ENCODE measurements around the gene FAM222B. TPM values are rescaled to one million over a fixed set of nuclear protein-coding genes. Genes with fewer than 3 reads are reported as not detected.
A peak's percentile ranks its signal among the peaks of the same experiment; 100 is the strongest.

FAM222B gene
- total and polyA plus RNA-seq, 9 of the 15 experiments (the other 6 are each of a cell fraction or from before 2014, with no cell fraction given), result 4.0 to 34.6 (median 7.5) TPM

DNA sequence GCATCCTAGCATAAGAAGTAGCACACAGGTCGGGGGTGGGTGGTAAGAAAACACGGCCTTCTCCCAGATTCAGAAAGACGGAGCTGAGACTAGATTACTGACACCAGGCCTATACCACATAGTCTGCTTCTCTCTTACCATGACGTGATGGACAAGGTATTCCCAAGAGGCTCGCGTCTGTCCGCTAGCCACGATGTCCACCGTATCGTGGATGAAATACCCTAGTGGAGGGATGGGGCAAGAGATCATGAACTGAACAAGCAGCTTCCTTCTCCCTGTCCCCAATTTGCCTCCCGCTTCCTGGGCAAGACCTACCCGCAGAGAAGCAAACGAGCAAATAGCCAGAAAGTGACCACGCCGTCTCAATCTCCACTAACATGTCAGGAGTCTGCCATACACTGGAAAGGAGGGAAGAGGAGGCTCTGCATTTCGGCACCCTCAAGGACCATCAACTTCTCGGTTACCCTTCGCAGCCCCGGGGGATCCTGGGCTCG, 117.4 kb downstream of the FAM222B start (continued):
- TF ChIP-seq ARID4B (CRISPR knock-in tag; IDR thresholded peaks at IDR 0.05), result no peak
- TF ChIP-seq SMAD1 (IDR thresholded peaks at IDR 0.05; ENCODE audit: low read depth, low read length, partially characterized antibody), result no peak
- TF ChIP-seq, protein P1, sequence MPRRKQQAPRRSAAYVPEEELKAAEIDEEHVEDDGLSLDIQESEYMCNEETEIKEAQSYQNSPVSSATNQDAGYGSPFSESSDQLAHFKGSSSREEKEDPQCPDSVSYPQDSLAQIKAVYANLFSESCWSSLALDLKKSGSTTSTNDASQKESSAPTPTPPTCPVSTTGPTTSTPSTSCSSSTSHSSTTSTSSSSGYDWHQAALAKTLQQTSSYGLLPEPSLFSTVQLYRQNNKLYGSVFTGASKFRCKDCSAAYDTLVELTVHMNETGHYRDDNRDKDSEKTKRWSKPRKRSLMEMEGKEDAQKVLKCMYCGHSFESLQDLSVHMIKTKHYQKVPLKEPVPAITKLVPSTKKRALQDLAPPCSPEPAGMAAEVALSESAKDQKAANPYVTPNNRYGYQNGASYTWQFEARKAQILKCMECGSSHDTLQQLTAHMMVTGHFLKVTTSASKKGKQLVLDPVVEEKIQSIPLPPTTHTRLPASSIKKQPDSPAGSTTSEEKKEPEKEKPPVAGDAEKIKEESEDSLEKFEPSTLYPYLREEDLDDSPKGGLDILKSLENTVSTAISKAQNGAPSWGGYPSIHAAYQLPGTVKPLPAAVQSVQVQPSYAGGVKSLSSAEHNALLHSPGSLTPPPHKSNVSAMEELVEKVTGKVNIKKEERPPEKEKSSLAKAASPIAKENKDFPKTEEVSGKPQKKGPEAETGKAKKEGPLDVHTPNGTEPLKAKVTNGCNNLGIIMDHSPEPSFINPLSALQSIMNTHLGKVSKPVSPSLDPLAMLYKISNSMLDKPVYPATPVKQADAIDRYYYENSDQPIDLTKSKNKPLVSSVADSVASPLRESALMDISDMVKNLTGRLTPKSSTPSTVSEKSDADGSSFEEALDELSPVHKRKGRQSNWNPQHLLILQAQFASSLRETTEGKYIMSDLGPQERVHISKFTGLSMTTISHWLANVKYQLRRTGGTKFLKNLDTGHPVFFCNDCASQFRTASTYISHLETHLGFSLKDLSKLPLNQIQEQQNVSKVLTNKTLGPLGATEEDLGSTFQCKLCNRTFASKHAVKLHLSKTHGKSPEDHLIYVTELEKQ (CRISPR knock-in tag; IDR thresholded peaks at IDR 0.05), result no peak
- 0 out of 2 replicates have a peak, but pooled peaks have one; percentile 59 for TF ChIP-seq ELF2 (CRISPR knock-in tag; IDR thresholded peaks at IDR 0.05)
- TF ChIP-seq, protein P2, sequence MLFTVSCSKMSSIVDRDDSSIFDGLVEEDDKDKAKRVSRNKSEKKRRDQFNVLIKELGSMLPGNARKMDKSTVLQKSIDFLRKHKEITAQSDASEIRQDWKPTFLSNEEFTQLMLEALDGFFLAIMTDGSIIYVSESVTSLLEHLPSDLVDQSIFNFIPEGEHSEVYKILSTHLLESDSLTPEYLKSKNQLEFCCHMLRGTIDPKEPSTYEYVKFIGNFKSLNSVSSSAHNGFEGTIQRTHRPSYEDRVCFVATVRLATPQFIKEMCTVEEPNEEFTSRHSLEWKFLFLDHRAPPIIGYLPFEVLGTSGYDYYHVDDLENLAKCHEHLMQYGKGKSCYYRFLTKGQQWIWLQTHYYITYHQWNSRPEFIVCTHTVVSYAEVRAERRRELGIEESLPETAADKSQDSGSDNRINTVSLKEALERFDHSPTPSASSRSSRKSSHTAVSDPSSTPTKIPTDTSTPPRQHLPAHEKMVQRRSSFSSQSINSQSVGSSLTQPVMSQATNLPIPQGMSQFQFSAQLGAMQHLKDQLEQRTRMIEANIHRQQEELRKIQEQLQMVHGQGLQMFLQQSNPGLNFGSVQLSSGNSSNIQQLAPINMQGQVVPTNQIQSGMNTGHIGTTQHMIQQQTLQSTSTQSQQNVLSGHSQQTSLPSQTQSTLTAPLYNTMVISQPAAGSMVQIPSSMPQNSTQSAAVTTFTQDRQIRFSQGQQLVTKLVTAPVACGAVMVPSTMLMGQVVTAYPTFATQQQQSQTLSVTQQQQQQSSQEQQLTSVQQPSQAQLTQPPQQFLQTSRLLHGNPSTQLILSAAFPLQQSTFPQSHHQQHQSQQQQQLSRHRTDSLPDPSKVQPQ (CRISPR knock-in tag; IDR thresholded peaks at IDR 0.05; ENCODE audit: borderline replicate concordance), result no peak
- TF ChIP-seq HMGN3 (IDR thresholded peaks at IDR 0.05; ENCODE audit: borderline replicate concordance, extremely low read depth, insufficient read length, low read depth, low read length), result peak; percentile 26
- TF ChIP-seq PHF8 (IDR thresholded peaks at IDR 0.05; ENCODE audit: borderline replicate concordance, low read length), result no peak
- TF ChIP-seq KLF6 (CRISPR knock-in tag; IDR thresholded peaks at IDR 0.05; ENCODE audit: borderline replicate concordance), result no peak; the same call in 1 of the 2 replicates
- no peak; the same call in 1 of the 2 replicates for TF ChIP-seq CBX1 (IDR thresholded peaks at IDR 0.05; ENCODE audit: low read depth)
- TF ChIP-seq ZNF347 (CRISPR knock-in tag; IDR thresholded peaks at IDR 0.05; ENCODE audit: low read depth), result no peak
- TF ChIP-seq ZNF239 (CRISPR knock-in tag; IDR thresholded peaks at IDR 0.05), result no peak
- TF ChIP-seq SMARCB1 (IDR thresholded peaks at IDR 0.05; ENCODE audit: insufficient read length, low read depth), result no peak
- no peak for TF ChIP-seq HOXB6 (CRISPR knock-in tag; IDR thresholded peaks at IDR 0.05; ENCODE audit: borderline replicate concordance)
- TF ChIP-seq CBFB (CRISPR knock-in tag; IDR thresholded peaks at IDR 0.05), result no peak
- TF ChIP-seq, protein P3, sequence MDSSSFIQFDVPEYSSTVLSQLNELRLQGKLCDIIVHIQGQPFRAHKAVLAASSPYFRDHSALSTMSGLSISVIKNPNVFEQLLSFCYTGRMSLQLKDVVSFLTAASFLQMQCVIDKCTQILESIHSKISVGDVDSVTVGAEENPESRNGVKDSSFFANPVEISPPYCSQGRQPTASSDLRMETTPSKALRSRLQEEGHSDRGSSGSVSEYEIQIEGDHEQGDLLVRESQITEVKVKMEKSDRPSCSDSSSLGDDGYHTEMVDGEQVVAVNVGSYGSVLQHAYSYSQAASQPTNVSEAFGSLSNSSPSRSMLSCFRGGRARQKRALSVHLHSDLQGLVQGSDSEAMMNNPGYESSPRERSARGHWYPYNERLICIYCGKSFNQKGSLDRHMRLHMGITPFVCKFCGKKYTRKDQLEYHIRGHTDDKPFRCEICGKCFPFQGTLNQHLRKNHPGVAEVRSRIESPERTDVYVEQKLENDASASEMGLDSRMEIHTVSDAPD (CRISPR knock-in tag; IDR thresholded peaks at IDR 0.05), result no peak
- no peak for TF ChIP-seq ZNF586 (CRISPR knock-in tag; conservative IDR thresholded peaks at IDR 0.05)

All from K562 (cell line).